HepG2 (cell line): ENCODE measurements around the gene SPINDOC. TPM values are rescaled to one million over a fixed set of nuclear protein-coding genes. Genes with fewer than 3 reads are reported as not detected.

Experiments
- AGO2 ChIP-seq: fragments of 200-400 bp; formaldehyde crosslinking; optimal IDR thresholded peaks from 2 replicates; pipeline ENCODE3; 2017; ENCODE audit warnings: mild to moderate bottlenecking, low read depth, low read length, moderate library complexity
- DMAP1 ChIP-seq: IDR thresholded peaks from 2 replicates; pipeline ENCODE4 v1.6.1; 2016
- ELF1 ChIP-seq: sonication (generic); formaldehyde crosslinking; IDR thresholded peaks from 2 replicates; pipeline ENCODE4 v1.4.0; 2020; ENCODE audit warnings: missing genetic modification reagents
- HES4 ChIP-seq: sonication (generic); formaldehyde crosslinking; IDR thresholded peaks from 2 replicates; pipeline ENCODE4 v1.9.0; 2021; ENCODE audit warnings: mild to moderate bottlenecking, missing genetic modification reagents, borderline replicate concordance
- PAX8 ChIP-seq: sonication (generic); formaldehyde crosslinking; IDR thresholded peaks from 2 replicates; pipeline ENCODE4 v1.8.0; 2022; ENCODE audit warnings: mild to moderate bottlenecking, missing genetic modification reagents, borderline replicate concordance
- POLR2A ChIP-seq, 2 experiments: IDR thresholded peaks; 2 replicates each; pipeline ENCODE4 v1.6.1; 2011; ENCODE audit warnings: low read depth in 2 of 2, low read length in 2 of 2, mild to moderate bottlenecking in 1 of 2, moderate library complexity in 1 of 2; ENCODE audit not compliant: insufficient read depth in 1 of 2
- STAT5B ChIP-seq: sonication (generic); formaldehyde crosslinking; IDR thresholded peaks from 2 replicates; pipeline ENCODE4 v1.4.0; 2020; ENCODE audit warnings: missing genetic modification reagents
- TAF1 ChIP-seq: sonication (generic); formaldehyde crosslinking; IDR thresholded peaks from 2 replicates; pipeline ENCODE4 v1.4.0; 2020; ENCODE audit warnings: missing genetic modification reagents
- ZNF501 ChIP-seq: sonication (generic); formaldehyde crosslinking; IDR thresholded peaks from 2 replicates; pipeline ENCODE4 v1.5.1; 2020; ENCODE audit warnings: mild to moderate bottlenecking, moderate library complexity, missing genetic modification reagents
- ZNF724P ChIP-seq: sonication (generic); formaldehyde crosslinking; IDR thresholded peaks from 2 replicates; pipeline ENCODE4 v1.8.0; 2022; ENCODE audit warnings: missing genetic modification reagents, borderline replicate concordance
- polyA plus RNA-seq, 8 experiments: library from polyadenylated mRNA; depleted of rRNA in 3 of 8; stranded (reverse) in 7 of 8; unstranded in 1 of 8; fragments of >200 nt; fragmentation: Illumina TruSeq in 4 of 8; extraction: Trizol in 4 of 8; gene quantifications; 2 replicates each; pipeline versions ENCODE4 v1.2.1 to v1.2.3, GENCODE V29; 2011 to 2016; ENCODE audit warnings: low read depth in 4 of 8, missing spikeins in 1 of 8, mixed read lengths in 1 of 8; ENCODE audit not compliant: insufficient read depth in 1 of 8
- total RNA-seq, 5 experiments: library from RNA; depleted of rRNA; stranded (reverse); fragments of >200 nt; fragmentation: Illumina TruSeq; extraction: Trizol; gene quantifications; 2 replicates each; pipeline ENCODE4 v1.2.3, GENCODE V29; 2016; ENCODE audit warnings: low read depth in 1 of 5
- TF ChIP-seq, protein P1 (sequence below): IDR thresholded peaks from 2 replicates; pipeline ENCODE4 v1.6.1; 2016; ENCODE audit warnings: low read depth, borderline replicate concordance
- TF ChIP-seq, protein P2 (sequence below): sonication (generic); formaldehyde crosslinking; IDR thresholded peaks from 2 replicates; pipeline ENCODE4 v1.4.0; 2020; ENCODE audit warnings: missing genetic modification reagents, borderline replicate concordance
- TF ChIP-seq, protein P3 (sequence below): sonication (generic); formaldehyde crosslinking; IDR thresholded peaks from 2 replicates; pipeline ENCODE4 v1.9.0; 2021; ENCODE audit warnings: missing genetic modification reagents, mild to moderate bottlenecking, borderline replicate concordance
- TF ChIP-seq, protein P4 (sequence below): sonication (generic); formaldehyde crosslinking; IDR thresholded peaks from 2 replicates; pipeline ENCODE4 v1.5.1; 2020; ENCODE audit warnings: mild to moderate bottlenecking, missing genetic modification reagents
- TF ChIP-seq, protein P5 (sequence below): sonication (generic); formaldehyde crosslinking; IDR thresholded peaks from 2 replicates; pipeline ENCODE4 v1.8.0; 2022; ENCODE audit warnings: mild to moderate bottlenecking, missing genetic modification reagents, moderate library complexity

The SPINDOC gene
- total and polyA plus RNA-seq, 2 of the 13 experiments (the other 11 are each of a cell fraction or from before 2014, with no cell fraction given) = 21.4 to 29.9 TPM

DNA sequence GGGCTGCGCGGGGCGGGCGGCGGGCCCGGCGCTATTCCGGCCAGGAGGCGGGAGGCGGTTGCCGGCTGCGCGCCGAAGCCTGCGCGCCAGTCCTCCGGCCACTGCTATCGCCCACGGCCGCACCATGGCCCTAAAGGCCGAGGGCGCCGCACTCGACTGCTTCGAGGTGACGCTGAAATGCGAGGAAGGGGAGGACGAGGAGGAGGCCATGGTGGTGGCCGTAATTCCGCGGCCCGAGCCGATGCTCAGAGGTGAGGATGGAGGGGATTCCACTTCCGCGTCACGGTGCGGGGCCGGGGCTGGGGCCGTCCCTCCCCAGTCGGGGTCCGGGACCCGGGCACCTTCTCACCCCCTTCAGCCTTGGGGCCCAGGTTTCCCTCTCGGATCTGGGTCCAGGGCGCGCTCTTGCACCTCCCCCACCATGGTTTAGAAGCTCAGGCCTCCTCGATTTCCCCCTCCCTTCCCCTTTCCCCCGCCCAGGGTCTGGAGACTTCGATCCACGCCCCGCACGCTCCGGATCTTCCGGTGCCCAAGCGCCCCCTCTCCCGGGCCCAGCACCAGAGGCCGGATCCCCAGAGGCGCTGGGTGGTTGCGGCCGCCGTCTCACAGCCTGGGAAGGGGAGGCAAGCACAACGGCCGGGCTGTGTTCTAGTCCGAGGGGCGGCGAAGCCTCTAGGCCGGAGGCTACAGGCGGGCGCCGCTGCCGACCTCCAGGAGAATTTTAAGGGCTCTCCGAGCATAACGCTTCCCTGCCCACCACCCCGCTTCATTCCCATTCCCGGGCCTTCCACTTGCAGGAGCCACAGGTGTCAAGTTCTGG, 517 bp downstream of the SPINDOC start (continued):
- TF ChIP-seq PAX8 (CRISPR knock-in tag) (peak; percentile 33; the same call in 1 of the 2 replicates), POLR2A (IDR thresholded peaks at IDR 0.05; ENCODE audit: insufficient read depth in 1 of 2, low read depth in 2 of 2, low read length in 2 of 2) (0 out of 4 replicates have a peak, but pooled peaks of 1 of the 2 experiments have one; percentile 1), DMAP1 (CRISPR knock-in tag) (peak; percentile 70; the same call in 1 of the 2 replicates), ZNF724P (CRISPR knock-in tag) (no peak; the same call in 1 of the 2 replicates), AGO2 (peak; percentile 84), ZNF501 (CRISPR knock-in tag) (peak; percentile 71), TAF1 (CRISPR knock-in tag) (peak; percentile 19), STAT5B (CRISPR knock-in tag) (no peak), HES4 (CRISPR knock-in tag) (no peak; the same call in 1 of the 2 replicates), ELF1 (CRISPR knock-in tag) (peak; percentile 58; the same call in 1 of the 2 replicates)
- TF ChIP-seq, protein P1, sequence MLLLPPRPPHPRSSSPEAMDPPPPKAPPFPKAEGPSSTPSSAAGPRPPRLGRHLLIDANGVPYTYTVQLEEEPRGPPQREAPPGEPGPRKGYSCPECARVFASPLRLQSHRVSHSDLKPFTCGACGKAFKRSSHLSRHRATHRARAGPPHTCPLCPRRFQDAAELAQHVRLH (CRISPR knock-in tag) = peak; percentile 35; the same call in 1 of the 2 replicates
- TF ChIP-seq, protein P2, sequence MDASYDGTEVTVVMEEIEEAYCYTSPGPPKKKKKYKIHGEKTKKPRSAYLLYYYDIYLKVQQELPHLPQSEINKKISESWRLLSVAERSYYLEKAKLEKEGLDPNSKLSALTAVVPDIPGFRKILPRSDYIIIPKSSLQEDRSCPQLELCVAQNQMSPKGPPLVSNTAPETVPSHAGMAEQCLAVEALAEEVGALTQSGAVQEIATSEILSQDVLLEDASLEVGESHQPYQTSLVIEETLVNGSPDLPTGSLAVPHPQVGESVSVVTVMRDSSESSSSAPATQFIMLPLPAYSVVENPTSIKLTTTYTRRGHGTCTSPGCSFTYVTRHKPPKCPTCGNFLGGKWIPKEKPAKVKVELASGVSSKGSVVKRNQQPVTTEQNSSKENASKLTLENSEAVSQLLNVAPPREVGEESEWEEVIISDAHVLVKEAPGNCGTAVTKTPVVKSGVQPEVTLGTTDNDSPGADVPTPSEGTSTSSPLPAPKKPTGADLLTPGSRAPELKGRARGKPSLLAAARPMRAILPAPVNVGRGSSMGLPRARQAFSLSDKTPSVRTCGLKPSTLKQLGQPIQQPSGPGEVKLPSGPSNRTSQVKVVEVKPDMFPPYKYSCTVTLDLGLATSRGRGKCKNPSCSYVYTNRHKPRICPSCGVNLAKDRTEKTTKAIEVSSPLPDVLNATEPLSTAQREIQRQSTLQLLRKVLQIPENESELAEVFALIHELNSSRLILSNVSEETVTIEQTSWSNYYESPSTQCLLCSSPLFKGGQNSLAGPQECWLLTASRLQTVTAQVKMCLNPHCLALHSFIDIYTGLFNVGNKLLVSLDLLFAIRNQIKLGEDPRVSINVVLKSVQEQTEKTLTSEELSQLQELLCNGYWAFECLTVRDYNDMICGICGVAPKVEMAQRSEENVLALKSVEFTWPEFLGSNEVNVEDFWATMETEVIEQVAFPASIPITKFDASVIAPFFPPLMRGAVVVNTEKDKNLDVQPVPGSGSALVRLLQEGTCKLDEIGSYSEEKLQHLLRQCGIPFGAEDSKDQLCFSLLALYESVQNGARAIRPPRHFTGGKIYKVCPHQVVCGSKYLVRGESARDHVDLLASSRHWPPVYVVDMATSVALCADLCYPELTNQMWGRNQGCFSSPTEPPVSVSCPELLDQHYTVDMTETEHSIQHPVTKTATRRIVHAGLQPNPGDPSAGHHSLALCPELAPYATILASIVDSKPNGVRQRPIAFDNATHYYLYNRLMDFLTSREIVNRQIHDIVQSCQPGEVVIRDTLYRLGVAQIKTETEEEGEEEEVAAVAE = no peak
- TF ChIP-seq, protein P3, sequence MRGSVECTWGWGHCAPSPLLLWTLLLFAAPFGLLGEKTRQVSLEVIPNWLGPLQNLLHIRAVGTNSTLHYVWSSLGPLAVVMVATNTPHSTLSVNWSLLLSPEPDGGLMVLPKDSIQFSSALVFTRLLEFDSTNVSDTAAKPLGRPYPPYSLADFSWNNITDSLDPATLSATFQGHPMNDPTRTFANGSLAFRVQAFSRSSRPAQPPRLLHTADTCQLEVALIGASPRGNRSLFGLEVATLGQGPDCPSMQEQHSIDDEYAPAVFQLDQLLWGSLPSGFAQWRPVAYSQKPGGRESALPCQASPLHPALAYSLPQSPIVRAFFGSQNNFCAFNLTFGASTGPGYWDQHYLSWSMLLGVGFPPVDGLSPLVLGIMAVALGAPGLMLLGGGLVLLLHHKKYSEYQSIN = no peak
- TF ChIP-seq, protein P4, sequence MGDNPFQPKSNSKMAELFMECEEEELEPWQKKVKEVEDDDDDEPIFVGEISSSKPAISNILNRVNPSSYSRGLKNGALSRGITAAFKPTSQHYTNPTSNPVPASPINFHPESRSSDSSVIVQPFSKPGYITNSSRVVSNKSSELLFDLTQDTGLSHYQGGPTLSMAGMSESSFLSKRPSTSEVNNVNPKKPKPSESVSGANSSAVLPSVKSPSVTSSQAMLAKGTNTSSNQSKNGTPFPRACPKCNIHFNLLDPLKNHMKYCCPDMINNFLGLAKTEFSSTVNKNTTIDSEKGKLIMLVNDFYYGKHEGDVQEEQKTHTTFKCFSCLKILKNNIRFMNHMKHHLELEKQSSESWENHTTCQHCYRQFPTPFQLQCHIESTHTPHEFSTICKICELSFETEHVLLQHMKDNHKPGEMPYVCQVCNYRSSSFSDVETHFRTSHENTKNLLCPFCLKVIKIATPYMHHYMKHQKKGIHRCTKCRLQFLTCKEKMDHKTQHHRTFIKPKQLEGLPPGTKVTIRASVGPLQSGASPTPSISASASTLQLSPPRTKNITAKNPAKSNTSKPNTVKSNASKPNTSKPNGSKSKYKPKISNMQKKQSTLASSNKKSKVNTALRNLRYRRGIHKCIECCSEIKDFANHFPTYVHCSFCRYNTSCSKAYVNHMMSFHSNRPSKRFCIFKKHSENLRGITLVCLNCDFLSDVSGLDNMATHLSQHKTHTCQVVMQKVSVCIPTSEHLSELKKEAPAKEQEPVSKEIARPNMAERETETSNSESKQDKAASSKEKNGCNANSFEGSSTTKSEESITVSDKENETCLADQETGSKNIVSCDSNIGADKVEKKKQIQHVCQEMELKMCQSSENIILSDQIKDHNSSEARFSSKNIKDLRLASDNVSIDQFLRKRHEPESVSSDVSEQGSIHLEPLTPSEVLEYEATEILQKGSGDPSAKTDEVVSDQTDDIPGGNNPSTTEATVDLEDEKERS = no peak
- TF ChIP-seq, protein P5, sequence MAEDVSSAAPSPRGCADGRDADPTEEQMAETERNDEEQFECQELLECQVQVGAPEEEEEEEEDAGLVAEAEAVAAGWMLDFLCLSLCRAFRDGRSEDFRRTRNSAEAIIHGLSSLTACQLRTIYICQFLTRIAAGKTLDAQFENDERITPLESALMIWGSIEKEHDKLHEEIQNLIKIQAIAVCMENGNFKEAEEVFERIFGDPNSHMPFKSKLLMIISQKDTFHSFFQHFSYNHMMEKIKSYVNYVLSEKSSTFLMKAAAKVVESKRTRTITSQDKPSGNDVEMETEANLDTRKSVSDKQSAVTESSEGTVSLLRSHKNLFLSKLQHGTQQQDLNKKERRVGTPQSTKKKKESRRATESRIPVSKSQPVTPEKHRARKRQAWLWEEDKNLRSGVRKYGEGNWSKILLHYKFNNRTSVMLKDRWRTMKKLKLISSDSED (CRISPR knock-in tag) = no peak
